Measurements from ENCODE around the gene LMX1B. TPM values are rescaled to one million over a fixed set of nuclear protein-coding genes. Genes with fewer than 3 reads are reported as not detected.

The LMX1B gene
- total RNA-seq, 1 donor from 2014 or later: not detected

DNA sequence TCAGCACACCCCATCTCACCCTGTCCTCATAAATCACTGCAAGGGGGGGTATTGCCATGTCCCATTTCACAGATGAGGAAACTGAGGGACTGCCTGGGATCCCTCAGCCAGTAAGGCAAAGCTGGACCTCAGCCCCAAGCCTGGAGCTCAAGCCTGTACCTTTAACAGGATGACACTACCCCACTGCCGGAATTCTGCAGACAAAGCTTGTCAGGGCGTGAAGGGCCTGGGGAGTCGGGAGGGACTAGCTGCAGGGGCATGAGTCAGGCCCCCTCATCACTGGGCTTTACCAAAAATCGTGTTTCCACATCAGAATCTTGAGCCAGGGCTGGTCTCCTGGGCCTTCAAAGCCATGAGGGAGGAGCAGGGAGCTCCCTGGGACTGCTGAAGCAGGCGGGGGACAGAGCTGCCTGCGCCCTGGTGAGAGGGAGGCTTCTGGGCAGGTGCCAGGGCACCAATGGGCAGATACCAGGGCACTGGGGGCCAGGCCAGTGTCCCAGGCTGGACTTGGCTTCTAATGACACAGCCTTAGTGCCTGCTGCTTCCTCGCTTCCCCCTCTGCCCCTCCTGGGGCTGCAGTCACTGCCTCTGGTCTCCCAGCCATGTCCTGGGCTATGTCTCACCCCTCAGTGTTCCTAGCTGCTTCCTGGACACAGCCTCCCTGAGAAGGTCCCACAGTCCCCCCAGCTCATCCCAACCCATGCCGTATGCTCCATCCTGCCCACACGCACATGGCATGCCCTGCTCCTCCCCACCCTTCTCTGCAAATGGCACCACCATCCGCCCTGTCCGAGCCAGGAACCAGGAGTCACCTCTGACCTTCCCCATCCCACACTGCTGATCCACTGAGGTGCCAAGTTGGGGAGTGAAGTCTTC lies 80.7 kb downstream of the LMX1B start:
- no peak for DNase-seq (ENCODE audit: low spot score)

DNA sequence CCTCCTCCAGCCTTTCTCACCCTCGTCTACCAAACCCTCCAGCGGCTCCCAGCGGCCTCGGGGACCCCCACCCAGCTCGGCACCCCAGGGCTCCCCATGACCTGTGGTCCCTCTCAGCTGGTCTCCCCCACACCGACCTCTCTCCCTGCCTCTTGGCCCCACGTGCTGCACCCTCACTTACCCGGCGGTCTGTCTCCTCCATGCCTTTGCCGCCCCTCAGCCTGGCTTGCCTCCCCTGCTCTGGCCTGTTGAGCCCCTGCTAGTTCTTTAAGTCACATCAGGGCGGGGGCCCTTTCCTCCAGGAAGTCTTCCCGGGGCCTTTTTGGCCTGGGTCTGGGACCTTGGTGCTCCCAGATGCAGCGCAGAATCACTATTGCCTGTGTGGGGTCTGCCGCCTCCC lies 81.5 kb downstream of the LMX1B start:
- DNase-seq (ENCODE audit: low spot score): no peak

DNA sequence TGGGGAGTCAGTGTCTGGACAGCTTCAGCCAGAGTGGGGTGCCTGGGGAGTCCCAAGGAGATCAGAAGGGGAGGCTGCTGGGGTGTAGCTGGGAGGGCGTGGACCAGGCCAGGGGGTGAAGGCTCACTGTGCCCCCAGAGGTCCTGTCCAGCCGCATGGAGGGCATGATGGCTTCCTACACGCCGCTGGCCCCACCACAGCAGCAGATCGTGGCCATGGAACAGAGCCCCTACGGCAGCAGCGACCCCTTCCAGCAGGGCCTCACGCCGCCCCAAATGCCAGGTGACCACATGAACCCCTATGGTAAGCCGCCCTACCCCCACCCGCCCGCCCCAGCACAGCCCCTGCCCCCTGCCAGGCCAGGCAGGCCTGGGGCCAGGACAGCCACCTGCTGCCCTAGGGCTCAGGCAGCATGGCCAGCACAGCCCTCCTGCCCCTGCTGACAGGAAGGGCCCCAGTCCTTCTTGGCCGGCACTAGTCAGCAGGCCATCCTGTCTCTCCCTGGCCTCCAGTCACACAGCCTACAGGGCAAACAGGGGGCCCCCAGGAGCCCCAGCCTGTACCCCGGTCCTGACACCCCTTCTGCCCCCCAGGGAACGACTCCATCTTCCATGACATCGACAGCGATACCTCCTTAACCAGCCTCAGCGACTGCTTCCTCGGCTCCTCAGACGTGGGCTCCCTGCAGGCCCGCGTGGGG lies 82.1 kb downstream of the LMX1B start:
- DNase-seq (ENCODE audit: low spot score): no peak

GRCh38 chr9:126696401-126697145 lies 82.8 kb downstream of the LMX1B start:
- no peak for DNase-seq (ENCODE audit: low spot score)

DNA sequence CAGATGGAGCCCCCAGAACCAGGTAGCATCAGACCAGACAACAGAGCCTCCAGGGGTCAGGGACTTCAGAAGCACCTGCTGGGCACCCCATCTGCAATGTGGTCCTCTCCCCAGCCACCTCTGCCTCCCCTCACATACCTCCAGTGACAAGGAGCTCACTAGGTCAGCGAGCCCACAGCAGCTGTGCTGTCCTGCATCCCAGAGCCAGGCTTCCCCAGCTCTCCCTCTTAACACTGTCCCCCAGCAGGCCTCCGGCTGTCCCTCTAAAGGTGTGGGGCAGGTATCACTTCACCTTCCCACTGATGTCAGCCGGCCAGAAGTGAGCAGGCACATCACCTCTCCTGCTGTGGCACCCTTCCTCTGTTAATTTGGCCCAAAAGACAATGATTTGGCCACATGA lies 83.6 kb downstream of the LMX1B start:
- no peak for DNase-seq (ENCODE audit: low spot score)

GRCh38 chr9:126698251-126698650 lies 84.5 kb downstream of the LMX1B start:
- no peak for DNase-seq (ENCODE audit: low spot score)

GRCh38 chr9:126698756-126699155 lies 85.0 kb downstream of the LMX1B start:
- DNase-seq (ENCODE audit: low spot score): no peak

- no peak for DNase-seq (ENCODE audit: low spot score)
These were observed 85.7 kb downstream of the LMX1B start for GRCh38 chr9:126699401-126699881.

DNA sequence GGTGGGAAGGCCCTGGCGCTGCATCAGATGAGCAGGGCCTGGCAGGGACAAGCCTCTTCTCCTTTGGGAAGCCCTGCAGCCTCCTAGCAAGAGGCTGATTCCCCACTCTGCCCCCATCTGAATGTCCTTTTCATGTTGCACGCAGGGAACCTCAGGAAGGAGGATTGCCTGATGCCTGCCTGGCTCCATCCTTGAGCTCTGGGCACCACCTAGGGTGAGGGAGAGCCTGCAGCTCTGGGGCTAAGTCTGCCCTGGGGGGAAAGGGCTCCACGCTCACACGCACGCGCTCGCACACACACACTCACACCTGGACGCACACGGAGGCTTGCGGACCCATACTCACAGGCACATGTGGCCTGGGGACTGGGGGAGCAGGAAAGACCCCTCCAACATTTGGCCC lies 86.6 kb downstream of the LMX1B start:
- DNase-seq (ENCODE audit: low spot score): no peak

GRCh38 chr9:126700903-126701812 lies 87.4 kb downstream of the LMX1B start:
- DNase-seq (ENCODE audit: low spot score): no peak

DNA sequence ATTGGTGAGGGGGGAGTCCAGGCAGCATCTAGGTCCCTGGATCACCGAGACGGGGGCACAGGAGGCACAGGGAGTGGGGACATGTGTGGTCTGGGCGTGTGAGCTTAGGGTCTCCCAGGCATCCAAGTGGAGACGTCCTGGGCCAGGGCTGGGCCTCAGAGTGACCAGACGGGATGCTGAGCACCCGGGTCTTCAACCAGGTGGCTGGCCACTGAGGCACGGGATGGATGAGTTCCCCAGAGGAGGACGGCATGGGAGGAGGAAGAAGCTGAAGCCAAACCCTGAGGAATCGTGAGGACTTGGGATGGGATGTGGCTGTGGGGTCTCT lies 88.0 kb downstream of the LMX1B start:
- DNase-seq (ENCODE audit: low spot score): no peak

GRCh38 chr9:126702151-126703001 lies 88.6 kb downstream of the LMX1B start:
- no peak for DNase-seq (ENCODE audit: low spot score)

DNA sequence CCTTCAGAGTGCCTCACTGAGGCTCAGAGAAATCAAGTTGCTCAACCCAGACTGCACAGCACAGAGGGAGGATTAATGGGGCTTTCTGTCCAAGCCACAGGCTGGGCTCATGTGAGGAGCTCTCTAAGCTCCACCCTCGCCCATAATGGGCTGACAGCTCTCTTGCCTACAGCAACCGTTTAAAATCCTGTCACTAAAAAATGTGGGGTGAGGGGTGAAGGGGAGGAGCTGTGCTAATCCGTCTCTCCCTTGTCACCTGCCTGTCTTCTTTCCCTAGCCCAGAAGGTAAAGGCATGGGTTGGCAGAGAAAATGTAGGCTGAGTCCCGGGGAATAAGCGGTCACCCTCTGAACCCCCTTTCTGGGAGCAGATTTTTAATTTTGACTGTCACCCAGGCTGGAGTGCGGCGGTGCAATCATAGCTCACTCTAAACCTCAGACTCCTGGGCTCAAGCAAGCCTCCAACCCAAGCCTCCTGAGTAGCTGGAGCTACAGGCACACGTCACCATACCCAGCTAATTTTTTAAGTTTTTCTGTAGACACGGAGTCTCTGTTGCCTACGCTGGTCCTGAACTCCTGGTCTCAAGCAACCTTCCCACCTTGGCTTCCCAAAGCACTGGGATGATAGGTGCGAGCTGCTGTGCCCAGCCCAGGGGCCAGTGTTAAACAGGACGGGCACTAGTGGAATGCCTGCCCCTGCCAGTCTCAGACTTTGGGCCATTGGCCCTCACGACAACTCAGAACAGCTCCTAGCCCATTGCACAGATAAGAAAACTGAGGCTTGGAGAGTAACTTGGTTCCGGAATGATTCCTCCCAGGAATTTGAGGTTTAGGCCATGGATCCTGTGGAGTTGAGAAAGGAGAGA lies 89.5 kb downstream of the LMX1B start:
- peak; percentile 58 for DNase-seq (ENCODE audit: low spot score)

GRCh38 chr9:126703866-126704156 lies 90.1 kb downstream of the LMX1B start:
- DNase-seq (ENCODE audit: low spot score): no peak

GRCh38 chr9:126704157-126704891 lies 90.6 kb downstream of the LMX1B start:
- peak; percentile 87 for DNase-seq (ENCODE audit: low spot score)

GRCh38 chr9:126704892-126705766 lies 91.4 kb downstream of the LMX1B start:
- peak; percentile 71 for DNase-seq (ENCODE audit: low spot score)

- peak; percentile 12 for DNase-seq (ENCODE audit: low spot score)
These were observed 92.3 kb downstream of the LMX1B start for GRCh38 chr9:126705767-126706697.

Measured in umbilical cord (tissue), 2 donors.